NCI-H1105 treated with DMSO at 0.1 percent for 48 hours (cell line): ENCODE measurements around the gene FHL3.
"Not testable (repeated sequence)": the region's sequence is repeated elsewhere in the genome, so short reads cannot be mapped to it uniquely, and the experiment has no call there.

ENCODE experiments used
- DNase-seq: peaks from one replicate; lab custom pipeline; 2025; lab: John Stamatoyannopoulos, UW

Gene FHL3

GRCh38 chr1:38034871-38035270 lies 29.6 kb upstream of the FHL3 start:
- no peak for DNase-seq

GRCh38 chr1:38032992-38033391 lies 27.7 kb upstream of the FHL3 start:
- DNase-seq, result not testable (repeated sequence)

DNA sequence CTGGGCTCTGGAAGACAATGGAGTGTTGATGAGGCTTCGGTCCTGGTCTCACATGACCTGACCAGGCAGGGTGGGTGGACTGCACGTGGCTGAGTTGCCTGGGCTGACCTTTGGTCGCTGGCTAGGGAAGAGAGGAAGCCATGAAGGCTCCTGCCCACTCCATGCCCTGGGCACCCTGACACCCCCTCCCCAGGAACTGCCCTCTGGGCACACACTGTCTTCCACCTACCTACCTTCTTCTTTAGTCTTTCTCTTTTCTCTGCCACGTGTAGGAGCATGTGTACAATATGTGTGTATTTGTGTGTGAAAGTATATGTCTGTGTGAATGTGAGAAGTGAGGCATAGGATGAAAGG lies 26.2 kb upstream of the FHL3 start:
- no peak for DNase-seq

GRCh38 chr1:38030596-38031512 lies 25.5 kb upstream of the FHL3 start:
- no peak for DNase-seq

- peak; percentile 37 for DNase-seq
These were observed 24.6 kb upstream of the FHL3 start for GRCh38 chr1:38029685-38030511.

GRCh38 chr1:38029081-38029681 lies 23.9 kb upstream of the FHL3 start:
- DNase-seq, result peak; percentile 69

- no peak for DNase-seq
These were observed 23.4 kb upstream of the FHL3 start for GRCh38 chr1:38028671-38029070.

- DNase-seq, result peak; percentile 3
These were observed 22.8 kb upstream of the FHL3 start for GRCh38 chr1:38028105-38028591.

DNA sequence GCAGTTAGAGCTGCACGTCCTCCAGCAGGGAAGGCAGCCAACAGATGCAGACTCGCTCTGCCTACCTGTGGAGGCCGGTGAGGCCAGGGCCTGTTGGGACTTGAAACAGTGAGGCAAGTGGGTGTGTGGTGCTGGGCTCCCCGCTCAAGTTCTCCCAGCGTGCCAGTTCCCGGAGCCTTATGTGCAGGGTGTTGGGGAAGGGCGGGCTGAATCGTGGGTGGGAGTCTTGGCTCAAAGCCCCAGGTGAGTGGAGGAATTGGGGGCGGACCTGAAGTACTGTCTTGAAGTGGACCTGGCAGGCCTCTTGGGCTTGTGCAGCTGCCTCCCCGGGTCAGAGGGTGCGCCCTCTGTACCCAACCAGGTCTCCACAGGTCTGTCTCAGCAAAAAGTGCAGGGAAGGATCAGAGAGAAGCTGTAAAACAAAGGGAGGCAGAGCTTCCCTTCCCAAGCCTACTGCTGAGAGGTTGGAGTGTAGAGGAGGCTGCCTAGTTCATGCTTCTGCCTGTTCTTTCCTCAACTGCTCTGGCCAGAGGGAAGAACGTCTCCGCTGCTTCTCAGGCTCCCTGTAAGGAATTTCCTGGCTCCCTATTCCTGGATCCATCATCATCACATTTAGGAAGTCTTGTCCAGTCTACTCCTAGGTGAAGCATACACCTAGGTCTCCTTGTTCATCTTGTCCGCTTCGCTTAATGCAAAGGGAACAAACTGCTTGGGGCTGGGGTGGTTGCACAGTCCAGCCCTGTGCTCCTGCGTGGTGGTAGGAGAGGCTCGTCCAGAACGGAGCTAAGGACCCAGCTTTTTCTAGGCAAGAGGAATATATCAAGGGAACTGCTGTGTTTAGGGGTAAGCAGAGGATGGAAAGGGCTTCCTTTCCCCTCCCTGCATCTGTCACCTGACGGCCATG lies 22.1 kb upstream of the FHL3 start:
- DNase-seq, result peak; percentile 93

GRCh38 chr1:38026592-38027200 lies 21.4 kb upstream of the FHL3 start:
- peak; percentile 82 for DNase-seq

DNA sequence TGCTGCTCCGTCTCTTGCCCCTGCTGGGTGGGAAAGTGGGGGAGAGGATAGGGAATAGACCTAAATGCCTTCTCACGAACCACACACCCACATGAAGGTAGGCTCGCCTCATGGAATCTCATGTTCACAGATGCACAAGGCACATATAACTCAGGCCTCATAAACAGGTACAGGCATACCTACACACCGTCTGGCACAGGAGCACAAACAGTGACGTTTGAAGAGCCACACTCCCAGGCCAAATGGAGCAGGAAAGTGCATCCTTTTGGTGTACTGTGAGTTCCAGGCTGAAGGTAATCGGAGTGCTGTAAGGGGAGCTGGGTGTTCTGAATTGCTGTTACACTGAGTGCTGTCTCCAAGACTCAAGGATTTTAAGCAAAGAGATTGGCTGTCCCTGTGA lies 20.4 kb upstream of the FHL3 start:
- no peak for DNase-seq

DNA sequence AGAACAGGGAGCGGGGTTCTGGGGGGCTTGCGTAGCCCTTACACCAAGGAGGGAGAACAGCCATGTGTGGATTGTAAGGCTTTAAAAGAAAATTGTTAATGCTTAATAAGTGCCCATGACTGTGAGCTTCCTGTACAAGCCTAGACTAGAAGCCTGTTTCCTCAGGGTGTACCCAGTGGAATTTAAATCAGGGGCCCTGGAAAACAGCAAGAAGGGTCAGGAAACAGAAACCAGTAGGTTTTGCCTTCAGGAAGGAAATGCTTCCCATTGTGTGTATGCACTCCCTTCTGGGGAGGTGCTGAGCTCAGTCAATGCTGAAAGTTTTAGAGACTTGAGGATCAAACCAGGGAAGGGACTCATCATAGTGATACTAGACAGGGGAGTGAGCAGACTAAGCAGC lies 19.9 kb upstream of the FHL3 start:
- DNase-seq, result no peak

- DNase-seq, result no peak
These were observed 17.5 kb upstream of the FHL3 start for GRCh38 chr1:38022810-38023209.

DNA sequence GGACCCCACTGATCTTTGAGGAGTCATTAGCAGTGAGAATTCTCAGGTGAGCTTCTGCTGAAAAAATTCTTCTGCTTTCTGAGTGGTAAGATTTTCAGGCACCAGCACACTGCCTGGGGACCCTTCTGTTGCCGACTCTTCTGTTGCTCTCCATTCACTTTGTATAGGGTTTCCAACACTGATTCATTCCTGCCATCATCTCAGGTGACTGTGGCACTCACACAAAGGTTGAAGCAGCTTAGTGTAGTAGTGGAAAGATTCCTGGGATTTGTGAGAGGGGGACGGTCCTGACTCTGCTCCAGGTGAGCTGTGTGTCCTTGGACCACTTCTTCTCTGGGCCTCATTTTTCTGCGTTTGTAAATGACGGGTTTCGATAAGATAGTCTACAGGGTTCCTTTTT lies 16.7 kb upstream of the FHL3 start:
- DNase-seq, result no peak

- DNase-seq, result no peak
These were observed 15.1 kb upstream of the FHL3 start for GRCh38 chr1:38020396-38020795.

DNA sequence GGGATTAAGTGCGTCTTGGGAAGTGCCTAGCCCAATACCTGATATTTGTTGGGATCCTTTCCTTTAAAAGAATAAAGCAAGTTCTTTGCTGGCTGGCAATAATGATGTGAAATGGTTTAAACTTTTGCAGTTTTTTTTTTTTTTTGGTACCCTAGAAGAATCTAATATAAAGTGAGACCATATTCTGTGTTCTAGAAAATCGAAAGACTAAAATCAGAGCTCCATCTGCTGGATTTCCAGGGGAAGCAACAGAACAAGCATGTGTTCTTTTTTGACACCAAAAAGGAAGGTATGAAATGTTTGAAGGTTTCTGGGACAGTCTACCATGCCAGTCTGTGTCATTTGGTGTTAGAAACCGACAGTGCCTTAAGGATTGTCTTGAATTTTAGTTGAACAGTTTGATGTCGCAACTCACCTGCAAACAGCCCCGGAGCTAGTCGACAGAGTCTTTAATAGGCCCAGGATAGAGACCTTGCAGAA lies 13.6 kb upstream of the FHL3 start:
- DNase-seq, result peak; percentile 20

DNA sequence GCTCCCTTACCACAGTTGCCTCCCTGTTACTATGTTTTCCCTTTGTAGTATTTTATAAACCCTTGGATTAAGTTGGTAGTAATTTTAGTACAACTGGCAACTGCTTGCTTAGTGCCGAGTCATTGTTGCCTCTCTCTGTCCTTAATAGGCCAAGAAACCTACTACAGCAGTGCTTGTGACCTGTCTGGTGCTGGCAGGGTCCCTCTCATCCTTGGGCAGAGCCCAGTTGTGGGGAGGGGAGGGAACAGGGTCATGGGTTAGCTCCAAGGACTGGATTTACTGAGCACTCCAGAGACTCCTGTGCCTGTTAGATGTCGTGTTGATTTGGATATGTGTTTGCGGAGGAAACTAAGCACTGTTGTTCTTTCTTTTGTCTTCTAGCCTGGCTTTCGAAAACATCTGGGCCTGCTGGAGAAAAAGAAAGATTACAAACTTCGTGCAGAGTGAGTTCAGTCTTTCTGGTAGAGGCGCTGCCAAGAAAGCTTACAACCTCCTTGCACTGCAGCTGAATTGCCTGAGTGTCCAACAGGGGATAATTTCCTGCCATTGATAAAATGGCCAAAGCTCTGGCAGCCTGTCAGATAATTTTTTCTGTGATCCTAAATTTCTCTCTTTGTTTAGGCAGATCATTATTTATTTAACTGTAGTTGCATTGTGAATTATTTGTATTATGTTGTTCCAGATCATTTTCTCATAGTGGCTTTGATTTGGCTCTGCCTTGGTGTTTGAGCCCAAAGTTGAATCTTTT lies 10.8 kb upstream of the FHL3 start:
- no peak for DNase-seq

- DNase-seq, result no peak
These were observed 9.6 kb upstream of the FHL3 start for GRCh38 chr1:38014724-38015424.

- DNase-seq, result no peak
These were observed 8.9 kb upstream of the FHL3 start for GRCh38 chr1:38014171-38014570.

GRCh38 chr1:38013227-38013622 lies 7.9 kb upstream of the FHL3 start:
- no peak for DNase-seq
